GM18507 (cell line): ENCODE measurements around the gene CLIP4.
A peak's percentile ranks its signal among the peaks of the same experiment; 100 is the strongest.

Experiments used
- DNase-seq: peaks from one replicate; pipeline ENCODE4 v3.0.0; 2011; ENCODE audit warnings: low read depth; ENCODE audit not compliant: insufficient read length; ENCODE audit errors: extremely low spot score
- FAIRE-seq: peaks from 2 replicates; lab custom pipeline; 2011; peaks lifted over from hg19 to GRCh38; lab: Jason Lieb, UNC

Gene CLIP4

DNA sequence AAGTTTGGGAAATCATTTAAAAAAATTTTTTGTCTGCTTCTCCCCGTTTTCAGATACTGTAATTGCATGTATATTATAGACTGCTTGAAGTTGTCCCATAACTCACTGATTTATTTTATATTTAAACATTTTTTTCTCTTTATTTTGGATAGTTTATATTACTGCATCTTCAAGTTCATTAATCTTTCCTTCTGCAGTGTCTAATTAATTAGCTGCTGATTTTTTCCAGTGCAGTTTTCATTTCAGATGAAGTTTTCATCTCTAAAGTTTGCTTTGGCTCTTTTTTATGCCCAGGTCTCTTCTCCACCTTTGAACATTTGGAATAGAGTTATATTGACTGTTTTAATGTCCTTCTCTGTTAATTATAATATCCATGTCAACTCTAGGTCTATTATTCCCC lies 9.3 kb downstream of the CLIP4 start:
- no peak for DNase-seq
- FAIRE-seq: no peak

DNA sequence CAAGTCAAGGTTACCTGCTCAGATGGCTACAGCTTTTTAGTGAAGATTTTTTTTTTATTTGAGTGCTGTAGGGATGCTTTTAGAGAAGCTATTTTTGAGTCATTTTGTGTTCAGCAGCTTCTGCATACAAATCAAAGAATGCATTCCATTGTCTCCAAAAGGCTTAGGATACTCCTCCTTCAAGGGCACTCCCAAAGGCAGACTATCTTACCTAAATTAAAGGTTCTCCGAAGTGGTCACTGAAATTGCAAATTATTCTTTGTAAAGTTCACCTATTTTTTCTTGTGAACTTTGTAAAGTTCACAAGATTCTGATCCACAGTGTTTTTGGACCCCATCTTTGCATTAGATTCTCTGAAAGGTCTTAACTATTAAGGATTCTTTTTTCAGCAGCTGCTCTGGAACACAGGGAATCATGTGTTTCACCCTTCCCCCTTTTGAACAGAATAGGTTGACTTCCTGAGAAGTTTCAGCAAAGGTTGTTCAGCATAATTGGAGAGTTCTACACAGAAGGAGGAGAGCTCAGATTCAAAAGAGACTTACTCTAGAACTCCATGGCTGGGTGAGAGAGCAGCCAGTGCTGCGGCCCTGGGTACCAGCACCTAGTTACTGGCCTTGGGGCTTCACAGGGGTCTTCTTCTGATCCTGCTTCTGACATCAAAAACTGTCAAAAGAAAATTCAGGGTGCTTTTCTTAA lies 14.5 kb downstream of the CLIP4 start:
- peak; percentile 54 for FAIRE-seq

GRCh38 chr2:29130295-29130694 lies 15.1 kb downstream of the CLIP4 start:
- FAIRE-seq (peak; percentile 81), DNase-seq (no peak)

More for the DNA sequence above, 14.5 kb downstream of the CLIP4 start:
- DNase-seq: no peak

- no peak for FAIRE-seq
- no peak for DNase-seq
These were observed 19.7 kb downstream of the CLIP4 start for GRCh38 chr2:29134933-29135332.

GRCh38 chr2:29139152-29139551 lies 23.9 kb downstream of the CLIP4 start:
- FAIRE-seq: no peak
- DNase-seq: no peak

DNA sequence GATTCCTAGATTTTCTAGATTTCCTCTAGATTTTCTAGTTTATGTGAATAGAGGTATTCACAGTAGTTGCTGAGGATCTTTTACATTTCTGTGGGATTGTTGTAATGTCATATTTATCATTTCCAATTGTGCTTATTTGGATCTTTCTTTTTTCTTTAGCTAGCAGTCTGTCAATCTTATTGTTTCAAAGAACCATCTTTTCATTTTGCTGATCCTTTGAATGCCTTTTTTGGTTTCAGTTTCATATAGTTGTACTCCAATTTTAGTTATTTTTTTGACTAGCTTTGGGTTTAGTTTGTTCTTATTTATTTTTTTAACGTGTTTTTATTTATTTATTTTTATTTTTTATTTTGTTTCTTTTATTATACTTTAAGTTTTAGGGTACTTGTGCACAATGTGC lies 24.5 kb downstream of the CLIP4 start:
- DNase-seq: no peak
- no peak for FAIRE-seq

DNA sequence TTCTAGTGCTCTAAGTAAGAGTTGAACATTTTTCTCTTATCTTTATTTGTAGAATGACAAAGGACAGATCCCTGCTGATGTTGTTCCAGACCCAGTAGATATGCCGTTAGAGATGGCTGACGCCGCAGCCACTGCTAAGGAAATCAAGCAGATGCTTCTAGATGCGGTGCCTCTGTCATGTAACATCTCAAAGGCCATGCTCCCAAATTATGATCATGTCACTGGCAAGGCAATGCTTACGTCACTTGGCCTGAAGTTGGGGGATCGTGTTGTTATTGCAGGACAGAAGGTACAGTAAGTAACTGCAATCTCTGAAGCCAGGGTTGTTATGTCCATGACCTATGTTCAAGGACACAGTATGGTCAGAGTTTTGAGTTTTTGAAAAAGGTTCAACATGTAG lies 28.4 kb downstream of the CLIP4 start:
- FAIRE-seq: no peak
- no peak for DNase-seq

DNA sequence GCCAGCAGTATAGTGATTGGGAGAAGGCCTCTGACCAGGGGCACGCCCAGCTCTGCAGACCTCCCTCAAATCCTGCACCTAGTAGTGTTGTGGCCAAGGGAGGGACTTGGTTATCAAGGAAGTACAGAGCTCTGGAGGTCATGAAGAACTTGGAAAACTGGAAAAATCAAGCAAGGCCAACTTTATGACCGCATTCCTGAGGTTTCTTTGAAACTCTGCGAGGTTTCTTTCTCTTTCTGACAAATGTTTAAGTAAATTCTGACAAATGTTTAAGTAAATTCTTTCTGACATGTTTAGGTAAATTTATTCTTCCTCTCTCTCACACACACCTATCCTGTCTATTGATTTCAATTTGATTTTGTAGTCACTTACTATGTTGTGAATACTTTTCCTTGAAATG lies 31.0 kb downstream of the CLIP4 start:
- FAIRE-seq (peak; percentile 65), DNase-seq (no peak)

- FAIRE-seq: no peak
- DNase-seq: no peak
These were observed 32.7 kb downstream of the CLIP4 start for GRCh38 chr2:29147963-29148362.

- DNase-seq: no peak
- no peak for FAIRE-seq
These were observed 39.4 kb downstream of the CLIP4 start for GRCh38 chr2:29154610-29155009.

DNA sequence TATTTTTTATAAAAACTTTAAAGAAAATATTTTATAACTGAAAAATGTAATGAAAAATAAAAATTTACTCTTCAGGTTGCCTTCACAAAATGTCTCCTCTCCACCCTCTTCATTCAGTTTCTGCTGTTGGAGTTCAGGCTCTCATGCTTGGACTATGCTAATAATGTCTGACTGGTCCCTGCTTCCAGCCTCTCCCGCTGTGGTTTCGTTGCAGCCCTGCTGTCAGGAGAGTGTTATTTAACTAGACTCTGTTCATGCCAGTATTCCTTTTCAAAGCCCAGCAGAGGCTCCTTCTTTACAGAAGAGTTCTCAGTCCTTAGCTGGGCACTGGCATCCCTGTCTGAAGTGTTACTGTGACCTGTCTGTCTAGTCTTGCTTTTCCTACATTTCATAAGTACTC lies 40.4 kb downstream of the CLIP4 start:
- no peak for FAIRE-seq
- no peak for DNase-seq

DNA sequence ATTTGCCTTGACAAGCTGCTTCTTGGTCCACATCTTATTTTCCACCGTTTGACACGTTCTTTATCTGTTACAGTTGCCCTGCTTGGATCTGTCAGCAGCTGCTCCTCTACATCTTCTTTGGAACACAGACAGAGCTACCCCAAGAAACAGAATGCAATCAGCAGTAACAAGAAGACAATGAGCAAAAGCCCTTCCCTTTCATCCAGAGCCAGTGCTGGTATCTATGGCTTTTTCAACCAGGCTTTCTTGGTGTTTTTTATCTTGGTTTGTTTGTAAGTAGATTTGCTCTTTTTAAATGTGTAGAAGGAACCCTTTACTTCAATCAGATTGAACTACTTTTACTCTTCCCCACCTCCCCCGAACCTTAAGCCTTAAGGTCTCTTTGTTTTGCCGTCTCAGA lies 41.9 kb downstream of the CLIP4 start:
- DNase-seq (no peak), FAIRE-seq (no peak)

GRCh38 chr2:29159125-29159524 lies 43.9 kb downstream of the CLIP4 start:
- DNase-seq (no peak), FAIRE-seq (no peak)

DNA sequence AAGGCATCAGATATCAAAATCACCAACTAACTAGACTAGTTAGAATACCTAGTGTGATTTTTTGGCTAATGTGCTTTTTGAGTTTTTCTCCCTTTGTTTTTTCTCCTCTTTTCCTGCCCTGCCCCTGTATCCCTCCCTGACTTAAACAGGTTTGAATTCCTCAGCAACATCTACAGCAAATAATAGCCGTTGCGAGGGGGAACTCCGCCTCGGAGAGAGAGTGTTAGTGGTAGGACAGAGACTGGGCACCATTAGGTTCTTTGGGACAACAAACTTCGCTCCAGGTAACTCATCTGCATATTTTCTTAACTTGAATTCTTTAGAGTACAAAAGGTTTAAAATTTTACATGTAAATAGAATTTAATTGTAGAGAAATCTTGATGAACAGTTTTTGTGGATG lies 45.0 kb downstream of the CLIP4 start:
- FAIRE-seq (peak; percentile 15), DNase-seq (no peak)

GRCh38 chr2:29162204-29162928 lies 47.2 kb downstream of the CLIP4 start:
- no peak for FAIRE-seq
- DNase-seq: no peak

DNA sequence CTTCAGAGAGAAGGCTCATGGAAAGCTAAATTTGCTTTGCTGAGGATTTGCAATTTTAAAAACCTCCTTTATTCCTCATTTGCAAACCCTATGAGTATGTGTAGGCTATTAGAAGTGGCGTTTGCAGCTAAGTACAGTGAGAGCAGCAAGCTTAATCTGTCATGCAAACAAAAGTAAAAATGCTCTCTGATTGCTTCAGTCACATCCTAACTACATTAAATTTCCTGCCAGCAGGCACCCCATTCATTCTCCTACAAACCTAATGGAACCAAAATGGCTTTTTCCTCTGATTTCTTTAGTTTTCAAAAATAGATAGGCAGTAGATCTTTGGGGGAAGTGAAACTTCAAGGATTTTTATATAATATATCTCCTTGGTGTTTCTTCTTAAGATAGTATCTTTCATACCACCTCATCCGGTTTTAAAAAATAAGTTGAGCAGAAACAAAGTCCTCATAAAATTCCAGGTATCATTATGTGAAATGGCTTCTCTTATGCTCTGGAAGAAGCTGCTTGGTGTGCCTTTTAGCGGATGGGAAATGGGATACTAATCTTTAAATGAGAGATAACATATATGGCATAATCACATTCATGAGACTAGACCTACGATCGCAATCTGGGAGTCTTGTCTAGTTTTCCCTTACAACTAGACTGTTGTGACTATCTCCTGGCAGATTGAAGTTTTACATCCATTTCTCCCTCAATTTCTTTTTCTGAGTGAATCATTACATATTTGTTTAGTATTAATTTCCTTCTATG lies 49.1 kb downstream of the CLIP4 start:
- DNase-seq: no peak
- no peak for FAIRE-seq

GRCh38 chr2:29165362-29166241 lies 50.4 kb downstream of the CLIP4 start:
- DNase-seq (no peak), FAIRE-seq (no peak)

DNA sequence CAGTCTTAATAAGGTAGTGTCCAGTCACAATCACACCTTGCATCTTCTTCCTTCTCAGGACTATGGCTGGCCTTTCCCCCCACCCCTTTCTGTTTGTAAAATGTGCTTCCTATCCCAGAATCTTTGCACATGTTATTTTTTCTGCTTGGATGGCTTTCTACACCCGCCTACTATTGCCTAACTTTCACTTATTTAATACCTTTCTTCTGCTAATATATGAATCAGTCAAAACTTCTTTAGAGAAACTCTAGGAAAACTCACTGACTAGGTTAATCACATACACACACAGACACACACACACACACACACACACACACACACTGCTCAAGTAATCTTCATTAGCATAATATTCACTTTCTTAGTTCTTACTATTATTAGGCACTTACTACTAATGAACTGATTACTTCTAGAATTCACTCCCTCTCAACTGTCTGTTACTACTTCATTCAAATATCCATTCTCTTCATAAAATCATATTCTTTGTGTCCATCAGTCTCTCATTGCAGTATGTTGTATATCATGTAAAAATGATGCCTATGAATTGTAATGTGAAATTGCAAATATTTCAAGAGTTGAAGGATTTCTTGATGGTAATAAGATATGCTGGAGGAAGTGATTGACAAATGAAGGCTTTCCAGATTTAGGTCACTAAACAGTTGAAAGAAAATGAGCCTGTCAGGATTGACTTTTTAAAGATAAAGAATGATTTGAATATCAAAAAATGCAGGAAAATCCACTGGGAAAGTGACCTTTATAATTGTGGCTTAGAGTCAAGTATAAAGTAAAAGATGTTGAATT lies 51.2 kb downstream of the CLIP4 start:
- FAIRE-seq (peak; percentile 5), DNase-seq (no peak)

DNA sequence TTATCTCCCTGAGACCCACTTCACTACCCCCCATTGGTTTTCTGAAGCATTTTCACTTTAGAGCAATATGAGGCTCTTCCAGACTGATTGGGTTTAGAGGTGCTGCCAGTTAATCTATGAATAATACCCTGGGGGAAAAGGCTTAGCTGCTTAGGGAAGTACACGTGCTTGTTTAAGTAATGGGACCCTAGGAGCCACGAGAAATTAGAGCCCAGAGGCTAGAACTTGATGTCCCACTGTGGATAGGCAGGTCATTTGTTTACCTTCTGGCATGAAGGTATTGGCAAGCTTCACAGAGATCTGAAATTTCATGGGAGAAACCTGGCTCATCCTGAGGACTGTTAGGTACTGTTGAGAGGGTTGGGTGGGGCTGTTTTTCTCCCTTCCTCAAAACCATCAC lies 59.7 kb downstream of the CLIP4 start:
- FAIRE-seq (no peak), DNase-seq (no peak)
